Activated naive CD4-positive, alpha-beta T cell treated with Interleukin-2 at 50 U/mL for 16 hours (primary cell): ENCODE measurements around the gene ERBB4.
A peak's percentile ranks its signal among the peaks of the same experiment; 100 is the strongest.

Experiments
- DNase-seq: peaks from one replicate; pipeline ENCODE4 v3.0.0-alpha.2; 2020

The ERBB4 gene

DNA sequence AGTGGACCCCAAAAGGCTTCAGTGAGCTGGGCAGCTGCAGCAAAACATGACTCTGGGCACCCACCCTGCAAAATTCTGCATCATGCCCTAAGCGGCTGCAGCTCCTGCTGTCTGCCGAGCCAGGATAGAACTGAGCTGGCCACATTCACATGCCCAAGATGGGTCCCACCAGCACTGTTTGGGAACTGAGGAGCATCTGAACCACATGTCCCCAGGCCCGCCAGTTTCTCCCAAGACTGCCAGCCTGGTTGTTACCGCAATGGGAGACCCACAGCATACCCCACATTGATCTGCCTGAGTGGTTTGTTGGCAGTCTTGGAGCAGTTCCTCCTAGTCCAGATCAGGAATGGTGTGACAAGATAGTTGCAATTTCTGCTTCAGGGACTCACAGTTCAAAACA is 1035.4 kb downstream of the ERBB4 start:
- DNase-seq = no peak

GRCh38 chr2:211498551-211499205 is 1039.9 kb downstream of the ERBB4 start:
- DNase-seq = no peak

DNA sequence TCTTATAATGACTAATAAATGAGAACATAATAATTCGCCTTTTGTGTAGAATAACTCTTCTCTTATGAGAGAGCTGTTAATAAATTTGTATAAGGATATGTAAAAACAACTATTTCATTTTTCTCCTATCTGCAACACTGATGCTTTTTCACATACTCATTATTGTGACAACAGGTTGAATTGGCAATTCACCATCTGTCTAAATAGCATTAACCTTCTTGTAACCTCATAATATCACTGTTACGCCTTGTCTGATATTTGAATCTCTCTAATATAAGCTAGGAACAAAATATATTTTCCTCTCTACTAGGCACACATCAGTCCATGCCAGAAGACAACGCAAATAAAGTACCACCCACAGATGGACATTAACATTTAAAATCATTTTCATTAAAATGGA is 1043.3 kb downstream of the ERBB4 start:
- no peak for DNase-seq

DNA sequence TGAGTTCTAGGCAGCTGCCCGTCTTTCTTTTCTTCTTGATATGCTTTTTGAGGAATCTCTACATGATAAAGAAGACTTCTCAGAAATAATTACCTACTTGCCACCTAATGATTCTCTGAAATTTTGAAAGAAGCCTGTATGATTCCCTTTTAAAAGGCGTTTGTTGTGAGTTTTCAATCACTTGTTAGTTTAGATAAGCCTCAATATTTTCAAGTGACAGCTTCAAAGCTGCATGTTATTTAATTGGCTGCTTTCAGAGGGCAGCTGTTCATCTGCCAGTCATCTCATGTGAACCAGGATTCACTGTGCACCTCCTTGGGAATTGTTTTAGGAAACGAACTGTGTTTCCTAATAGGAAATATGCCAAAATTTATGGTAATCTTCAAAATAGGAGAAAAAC is 1044.1 kb downstream of the ERBB4 start:
- DNase-seq = no peak

GRCh38 chr2:211494085-211494484 is 1044.5 kb downstream of the ERBB4 start:
- DNase-seq = no peak

DNA sequence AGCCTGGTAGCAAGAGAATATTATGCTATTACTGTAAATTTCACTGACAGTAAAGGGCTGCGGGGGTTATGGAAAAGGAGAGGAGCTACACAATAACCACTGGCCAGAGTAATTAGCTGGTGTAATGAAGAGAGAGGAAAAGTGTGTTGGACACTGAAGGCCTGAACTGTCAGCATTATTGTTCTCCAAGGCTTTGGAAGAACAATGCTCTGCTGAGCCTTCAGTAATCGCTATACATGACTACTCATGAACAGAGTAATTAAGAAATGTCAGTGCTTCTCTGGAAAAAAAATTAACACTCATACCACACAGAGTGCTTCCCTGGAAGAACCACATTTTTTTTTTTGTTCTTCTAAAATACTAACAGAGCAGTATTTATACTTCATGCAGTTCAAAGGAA is 1050.9 kb downstream of the ERBB4 start:
- no peak for DNase-seq

DNA sequence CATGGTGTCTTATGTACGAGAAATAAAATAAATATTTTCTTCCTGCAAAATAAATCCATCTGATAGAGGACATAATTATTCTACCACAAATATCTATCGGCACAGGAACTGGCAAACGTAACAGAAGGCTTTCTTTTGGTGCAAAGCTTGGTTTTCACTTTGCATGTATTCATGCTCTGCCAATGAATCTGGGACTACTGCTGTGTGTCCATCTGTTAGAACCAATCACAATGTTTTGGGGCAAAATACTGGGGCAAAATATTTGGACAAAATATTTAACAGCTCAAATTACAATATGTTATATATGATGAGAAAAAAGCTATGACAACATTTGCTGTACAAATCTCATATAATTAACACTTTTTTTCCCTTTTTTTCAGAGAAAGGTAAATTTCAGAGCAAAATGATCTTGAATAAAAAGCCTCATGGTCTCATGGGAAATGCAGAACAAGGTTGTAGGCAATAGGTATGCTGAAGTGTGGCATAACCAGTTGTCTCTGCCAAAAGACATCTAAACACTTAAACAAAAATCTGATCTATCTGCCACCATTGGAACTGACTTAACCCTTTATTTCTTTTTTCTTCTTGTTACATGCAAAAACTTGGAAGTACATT is 1059.0 kb downstream of the ERBB4 start:
- DNase-seq = no peak

GRCh38 chr2:211477537-211478275 is 1060.9 kb downstream of the ERBB4 start:
- no peak for DNase-seq

- no peak for DNase-seq
These were observed 1065.5 kb downstream of the ERBB4 start for GRCh38 chr2:211473116-211473515.

DNA sequence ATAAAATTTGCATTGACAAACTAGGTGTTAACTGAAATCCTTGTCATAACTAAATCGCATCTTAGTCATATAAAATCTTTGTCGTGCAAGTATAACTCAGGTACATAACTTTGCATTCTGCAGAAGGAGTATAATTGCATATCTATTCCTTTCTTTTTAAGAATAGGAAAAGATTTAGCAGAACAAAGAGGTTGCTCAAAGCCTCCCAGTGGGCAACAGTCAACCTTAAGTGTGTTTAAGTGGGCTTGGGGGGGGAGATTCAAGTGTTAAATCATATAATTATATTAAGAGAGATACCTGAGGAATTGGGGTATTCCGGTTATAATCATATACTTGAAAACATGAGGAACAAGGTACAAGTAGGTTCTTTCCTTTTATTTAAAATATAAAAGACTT is 1068.9 kb downstream of the ERBB4 start:
- DNase-seq = no peak

GRCh38 chr2:211468877-211469663 is 1069.5 kb downstream of the ERBB4 start:
- DNase-seq = no peak

- DNase-seq = no peak
These were observed 1070.4 kb downstream of the ERBB4 start for GRCh38 chr2:211468217-211468616.

GRCh38 chr2:211463397-211463796 is 1075.2 kb downstream of the ERBB4 start:
- no peak for DNase-seq

DNA sequence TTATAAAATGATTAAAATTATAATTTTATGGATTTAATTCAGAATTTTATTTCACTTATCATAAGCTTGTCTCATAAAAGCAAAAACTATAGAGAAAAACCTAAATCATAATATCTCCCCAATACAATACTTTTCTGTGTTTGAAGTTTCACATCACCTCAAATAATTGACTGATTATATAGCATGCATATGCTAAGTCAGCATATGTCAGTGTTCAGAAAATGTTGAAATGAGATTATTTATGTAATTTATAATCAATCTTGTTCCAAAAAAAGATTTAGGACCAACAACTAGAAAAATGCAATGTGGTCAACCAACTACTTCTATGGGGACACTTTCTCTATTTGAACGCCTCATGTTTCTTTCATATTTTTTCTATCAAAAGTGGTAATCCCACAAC is 1079.6 kb downstream of the ERBB4 start:
- no peak for DNase-seq

- DNase-seq = no peak
These were observed 1081.3 kb downstream of the ERBB4 start for GRCh38 chr2:211457325-211457724.

DNA sequence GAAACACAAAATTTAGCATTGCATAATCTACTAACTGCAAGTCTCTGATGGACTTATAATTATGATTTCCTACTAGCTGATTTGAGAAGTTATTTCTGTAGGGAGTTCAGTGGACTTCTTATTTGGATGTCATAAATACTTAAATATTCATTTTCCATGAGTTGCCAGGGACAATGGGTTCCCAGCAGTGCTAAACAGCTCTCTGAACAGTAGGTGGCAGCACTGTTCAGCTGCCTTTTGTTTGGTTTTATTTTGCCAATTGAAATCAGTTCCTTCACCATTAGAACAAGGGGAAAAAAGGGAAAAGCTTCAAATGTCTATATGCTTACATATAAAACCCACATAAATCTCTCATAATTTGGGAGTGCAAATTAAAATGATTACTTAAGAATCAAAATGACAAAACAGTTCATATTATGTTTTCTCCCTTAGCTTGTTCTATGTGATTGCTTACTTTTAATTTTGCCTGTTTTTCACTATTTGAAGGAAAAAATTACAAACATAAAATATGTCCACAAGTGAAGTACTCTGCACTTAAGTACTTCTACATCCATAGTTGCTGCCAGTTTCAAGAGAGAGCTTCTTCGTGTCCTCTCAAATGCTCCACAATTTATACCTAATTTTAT is 1083.3 kb downstream of the ERBB4 start:
- DNase-seq = peak; percentile 6

DNA sequence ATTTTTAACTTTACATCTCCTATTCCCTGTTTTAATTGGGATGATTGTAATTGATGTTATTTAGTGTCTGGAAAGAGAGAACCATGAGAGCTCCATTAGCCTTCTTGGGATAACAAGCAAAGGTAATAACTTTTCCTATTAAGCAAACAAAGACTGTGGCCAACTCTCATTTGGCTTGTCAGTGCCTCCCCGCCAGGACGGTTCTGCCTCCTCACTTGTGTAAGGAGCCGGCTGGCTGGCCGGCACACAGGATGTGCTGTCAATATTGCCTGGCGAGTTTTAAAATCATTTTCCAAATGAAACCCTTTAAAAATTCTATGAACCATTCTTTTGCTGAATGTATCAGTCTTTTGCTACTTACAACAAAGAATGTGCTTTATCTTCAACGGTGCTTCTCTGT is 1083.9 kb downstream of the ERBB4 start:
- no peak for DNase-seq

- no peak for DNase-seq
These were observed 1085.2 kb downstream of the ERBB4 start for GRCh38 chr2:211453311-211453887.

DNA sequence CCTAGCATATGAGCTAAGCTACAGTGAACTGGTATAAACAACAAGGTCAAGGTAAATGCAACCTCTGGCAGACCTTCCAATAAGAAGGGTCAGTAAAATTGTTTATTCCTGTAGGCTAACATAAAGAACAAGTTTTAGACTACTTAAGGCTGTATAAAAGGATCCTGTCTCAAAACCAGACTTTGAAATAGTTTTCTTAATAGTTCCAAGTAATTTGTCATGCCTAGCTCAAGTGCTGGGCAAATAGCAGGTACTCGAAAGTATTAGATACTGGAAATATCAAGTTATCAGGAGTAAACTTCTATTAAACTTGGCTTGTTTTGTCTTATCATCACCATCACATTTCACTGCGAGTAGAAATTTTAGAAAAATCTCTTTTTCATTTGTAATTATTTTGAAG is 1087.0 kb downstream of the ERBB4 start:
- DNase-seq = no peak

GRCh38 chr2:211449819-211450218 is 1088.8 kb downstream of the ERBB4 start:
- no peak for DNase-seq

DNA sequence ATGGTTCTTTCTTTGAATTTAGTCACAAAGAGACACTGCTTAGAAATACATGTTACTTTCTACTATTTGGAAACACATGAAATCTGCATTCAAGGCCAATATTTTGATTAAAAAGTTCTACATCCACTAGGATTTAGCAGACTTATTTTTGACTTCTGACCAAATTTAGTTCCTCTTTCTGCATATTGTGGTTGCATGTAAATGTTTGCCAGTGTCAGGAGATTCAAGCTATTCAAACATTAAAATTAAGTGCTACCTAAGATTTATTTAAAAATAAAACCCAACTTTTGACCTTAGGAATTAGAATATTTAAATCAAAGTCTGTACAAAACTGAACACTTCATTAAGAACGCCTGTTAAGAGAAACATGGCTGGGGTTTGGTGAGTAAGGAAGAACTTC is 1091.1 kb downstream of the ERBB4 start:
- no peak for DNase-seq

GRCh38 chr2:211440107-211440506 is 1098.5 kb downstream of the ERBB4 start:
- no peak for DNase-seq

DNA sequence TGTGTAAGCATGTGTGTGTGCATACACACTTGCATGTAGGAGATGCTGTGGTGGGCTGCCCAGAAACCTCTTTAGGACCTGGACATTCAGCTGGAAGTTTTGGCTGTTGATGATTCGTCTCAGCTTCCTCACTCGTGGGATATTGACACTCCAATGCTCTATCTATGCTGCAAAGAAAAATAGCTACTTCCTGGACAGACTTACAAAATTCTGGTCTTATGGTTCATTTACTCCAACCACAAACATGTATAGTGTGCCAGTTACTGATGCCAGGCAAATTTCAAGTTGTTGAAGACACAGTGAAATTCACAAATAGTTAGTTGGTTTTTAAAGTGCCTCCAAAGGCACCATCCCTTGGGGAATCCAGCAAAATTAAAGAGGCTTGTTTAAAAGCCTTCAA is 1099.6 kb downstream of the ERBB4 start:
- no peak for DNase-seq
